ENCODE measurements around the gene KRTAP10-8. TPM values are rescaled to one million over a fixed set of nuclear protein-coding genes. Genes with fewer than 3 reads are reported as not detected.
"Not testable (repeated sequence)": the region's sequence is repeated elsewhere in the genome, so short reads cannot be mapped to it uniquely, and the experiment has no call there.

The KRTAP10-8 gene
- total RNA-seq, 1 donor from 2014 or later: not detected

DNA sequence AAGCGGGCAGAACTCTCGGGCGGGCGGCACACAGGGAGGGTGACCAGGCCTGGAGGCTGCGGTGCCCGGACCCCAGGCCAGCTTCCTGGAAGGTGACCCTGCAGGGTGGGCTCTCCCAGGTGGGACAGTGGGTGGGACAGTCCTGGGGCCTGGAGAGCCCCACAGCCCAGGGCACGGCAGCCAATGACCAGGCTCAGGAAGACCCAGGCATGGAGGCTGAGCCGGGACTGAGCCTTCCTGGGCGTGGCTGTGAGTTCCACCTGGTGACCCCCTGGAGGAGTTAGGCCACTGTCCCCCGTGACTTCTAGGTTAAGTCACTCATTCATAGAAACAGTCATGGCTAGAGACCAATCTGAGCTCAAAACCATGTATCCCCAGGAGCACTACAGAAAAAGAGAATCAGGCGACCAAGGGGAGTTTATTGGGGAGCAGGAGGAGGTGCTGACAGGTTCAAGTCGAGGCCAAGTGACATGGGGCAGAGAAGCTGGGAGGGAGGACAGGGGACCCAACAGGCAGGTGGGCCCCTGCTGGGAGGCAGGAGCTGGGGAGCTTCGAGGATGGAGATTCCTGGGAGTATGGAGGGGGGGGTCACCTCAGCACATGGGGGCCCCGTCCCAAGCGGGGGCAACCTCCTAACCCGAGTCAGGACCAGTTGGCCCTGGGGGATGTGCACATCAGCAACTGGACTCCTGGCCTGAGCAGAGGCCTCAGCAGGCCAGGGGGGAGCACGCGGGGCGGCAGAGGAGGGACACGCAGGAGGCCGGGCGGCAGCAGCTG is 32.6 kb upstream of the KRTAP10-8 start:
- H3K4me3 Mint-ChIP-seq (ENCODE audit: unreplicated experiment): no peak overlapping the region
- H3K36me3 Mint-ChIP-seq (ENCODE audit: low read depth, unreplicated experiment): peaks cover 3% of the 10 kb centered on the region
- TF ChIP-seq, protein P1, sequence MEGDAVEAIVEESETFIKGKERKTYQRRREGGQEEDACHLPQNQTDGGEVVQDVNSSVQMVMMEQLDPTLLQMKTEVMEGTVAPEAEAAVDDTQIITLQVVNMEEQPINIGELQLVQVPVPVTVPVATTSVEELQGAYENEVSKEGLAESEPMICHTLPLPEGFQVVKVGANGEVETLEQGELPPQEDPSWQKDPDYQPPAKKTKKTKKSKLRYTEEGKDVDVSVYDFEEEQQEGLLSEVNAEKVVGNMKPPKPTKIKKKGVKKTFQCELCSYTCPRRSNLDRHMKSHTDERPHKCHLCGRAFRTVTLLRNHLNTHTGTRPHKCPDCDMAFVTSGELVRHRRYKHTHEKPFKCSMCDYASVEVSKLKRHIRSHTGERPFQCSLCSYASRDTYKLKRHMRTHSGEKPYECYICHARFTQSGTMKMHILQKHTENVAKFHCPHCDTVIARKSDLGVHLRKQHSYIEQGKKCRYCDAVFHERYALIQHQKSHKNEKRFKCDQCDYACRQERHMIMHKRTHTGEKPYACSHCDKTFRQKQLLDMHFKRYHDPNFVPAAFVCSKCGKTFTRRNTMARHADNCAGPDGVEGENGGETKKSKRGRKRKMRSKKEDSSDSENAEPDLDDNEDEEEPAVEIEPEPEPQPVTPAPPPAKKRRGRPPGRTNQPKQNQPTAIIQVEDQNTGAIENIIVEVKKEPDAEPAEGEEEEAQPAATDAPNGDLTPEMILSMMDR (IDR thresholded peaks at IDR 0.05; ENCODE audit: unreplicated experiment): no peak
- peaks cover 4% of the 10 kb centered on the region for H3K4me1 Mint-ChIP-seq (ENCODE audit: unreplicated experiment)
- no peak overlapping the region for H3K27ac Mint-ChIP-seq (ENCODE audit: unreplicated experiment)
- no peaks in the 10 kb centered on the region for H3K9me3 Mint-ChIP-seq (ENCODE audit: unreplicated experiment)
- peaks cover 11% of the 10 kb centered on the region for H3K27me3 Mint-ChIP-seq (ENCODE audit: unreplicated experiment)
- DNase-seq (ENCODE audit: low spot score): no peak

DNA sequence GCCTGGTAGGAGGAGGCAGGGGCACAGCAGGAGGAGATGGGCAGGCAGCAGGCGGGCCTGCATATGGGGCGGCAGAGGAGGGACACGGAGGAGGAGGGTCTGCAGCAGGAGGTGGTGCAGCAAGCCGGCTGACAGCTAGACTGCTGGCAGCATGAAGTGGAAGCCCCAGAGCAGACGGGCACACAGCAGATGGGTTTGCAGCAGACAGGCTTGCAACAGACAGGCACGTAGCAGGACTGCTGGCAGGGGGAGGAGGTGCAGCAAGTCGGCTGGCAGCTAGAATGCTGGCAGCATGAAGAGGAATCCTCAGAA is 32.1 kb upstream of the KRTAP10-8 start:
- Mint-ChIP-seq H3K4me1 (ENCODE audit: unreplicated experiment) (peaks cover 4% of the 10 kb centered on the region), H3K4me3 (ENCODE audit: unreplicated experiment) (no peak overlapping the region), H3K27ac (ENCODE audit: unreplicated experiment) (no peak overlapping the region), H3K27me3 (ENCODE audit: unreplicated experiment) (peaks cover 10% of the 10 kb centered on the region), H3K36me3 (ENCODE audit: low read depth, unreplicated experiment) (peaks cover 3% of the 10 kb centered on the region), H3K9me3 (ENCODE audit: unreplicated experiment) (no peaks in the 10 kb centered on the region)
- no peak for DNase-seq (ENCODE audit: low spot score)
- TF ChIP-seq, protein P1 (IDR thresholded peaks at IDR 0.05; ENCODE audit: unreplicated experiment): no peak

DNA sequence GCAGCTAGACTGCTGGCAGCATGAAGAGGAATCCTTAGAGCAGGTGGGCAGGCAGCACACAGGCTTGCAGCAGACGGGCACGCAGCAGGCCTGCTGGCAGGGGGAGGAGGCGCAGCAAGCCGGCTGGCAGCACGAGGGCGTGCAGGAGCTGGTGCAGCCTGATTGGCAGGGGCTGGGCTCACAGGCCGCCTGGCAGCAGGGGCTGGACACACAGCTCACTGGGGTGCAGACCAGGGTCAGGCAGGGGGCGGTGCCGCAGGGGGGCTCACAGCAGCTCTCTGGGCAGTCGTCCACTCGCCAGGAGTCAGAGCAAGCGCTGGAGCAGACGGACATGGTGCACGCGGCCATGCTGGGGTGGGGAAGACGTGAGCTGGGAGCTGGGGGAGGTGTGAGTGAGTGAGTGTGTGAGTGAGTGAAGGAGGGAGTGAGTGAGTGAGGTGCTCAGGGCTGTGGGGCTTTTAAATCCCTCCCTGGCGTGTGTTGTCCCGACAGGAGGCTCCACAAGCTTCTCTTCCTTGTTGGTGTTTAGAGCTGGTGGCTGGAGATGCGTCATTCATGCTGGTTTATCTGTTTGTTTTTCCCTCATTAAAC is 31.6 kb upstream of the KRTAP10-8 start, which contains the start of gene KRTAP10-5:
KRTAP10-5 (minus strand) TSS at position 374 of the 591 bp plus-strand sequence; CDS start at position 348, 26 bp downstream.
- not testable (repeated sequence) for H3K9me3 Mint-ChIP-seq (ENCODE audit: unreplicated experiment); H3K27ac Mint-ChIP-seq (ENCODE audit: unreplicated experiment); H3K27me3 Mint-ChIP-seq (ENCODE audit: unreplicated experiment); H3K4me1 Mint-ChIP-seq (ENCODE audit: unreplicated experiment); DNase-seq (ENCODE audit: low spot score); H3K36me3 Mint-ChIP-seq (ENCODE audit: low read depth, unreplicated experiment); H3K4me3 Mint-ChIP-seq (ENCODE audit: unreplicated experiment)

DNA sequence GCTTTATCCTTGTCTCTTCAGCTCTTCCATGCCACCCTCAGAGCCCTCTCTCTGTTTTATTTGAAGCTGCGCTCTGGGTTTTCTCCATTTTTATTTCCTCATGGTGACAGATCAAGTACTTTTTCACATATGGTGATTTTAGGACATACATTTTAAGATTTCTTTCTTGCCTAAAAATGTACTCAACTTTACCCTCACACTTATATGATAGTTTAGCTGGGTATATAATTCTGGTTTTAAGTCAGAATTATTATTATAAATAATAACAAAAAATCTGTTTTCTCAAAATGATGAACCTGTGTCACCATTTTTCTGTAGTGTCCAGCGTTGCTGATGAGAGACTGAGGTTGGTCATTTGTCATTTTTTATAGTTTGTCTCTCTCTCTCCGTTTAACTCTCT is 30.7 kb upstream of the KRTAP10-8 start:
- Mint-ChIP-seq H3K36me3 (ENCODE audit: low read depth, unreplicated experiment) (no peaks in the 10 kb centered on the region), H3K27me3 (ENCODE audit: unreplicated experiment) (peaks cover 4% of the 10 kb centered on the region), H3K27ac (ENCODE audit: unreplicated experiment) (no peak overlapping the region), H3K9me3 (ENCODE audit: unreplicated experiment) (no peaks in the 10 kb centered on the region), H3K4me3 (ENCODE audit: unreplicated experiment) (no peak overlapping the region), H3K4me1 (ENCODE audit: unreplicated experiment) (no peaks in the 10 kb centered on the region)
- TF ChIP-seq, protein P1 (IDR thresholded peaks at IDR 0.05; ENCODE audit: unreplicated experiment): no peak
- no peak for DNase-seq (ENCODE audit: low spot score)

DNA sequence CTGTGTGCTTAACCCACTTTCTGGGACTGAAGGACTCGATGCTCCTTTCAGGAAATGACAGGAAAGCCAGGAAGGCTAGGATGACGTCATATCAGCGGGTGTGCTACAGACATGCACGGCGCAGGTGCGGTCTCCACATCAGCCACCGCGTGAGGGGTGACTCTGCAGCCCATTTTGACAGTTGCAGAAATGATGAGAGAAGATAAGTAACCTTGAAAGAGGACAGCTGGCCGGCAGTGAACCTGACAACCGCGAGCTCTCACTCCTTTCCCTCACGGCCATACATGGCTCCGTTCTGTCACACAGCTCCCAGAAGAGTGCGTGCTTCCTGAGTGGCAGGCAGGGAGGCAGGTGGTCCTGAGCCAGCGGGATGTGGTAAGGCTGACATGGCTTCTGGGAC is 29.8 kb upstream of the KRTAP10-8 start:
- peaks cover 6% of the 10 kb centered on the region for H3K27me3 Mint-ChIP-seq (ENCODE audit: unreplicated experiment)
- peaks cover 4% of the 10 kb centered on the region for H3K36me3 Mint-ChIP-seq (ENCODE audit: low read depth, unreplicated experiment)
- no peaks in the 10 kb centered on the region for H3K9me3 Mint-ChIP-seq (ENCODE audit: unreplicated experiment)
- DNase-seq (ENCODE audit: low spot score): no peak
- H3K4me1 Mint-ChIP-seq (ENCODE audit: unreplicated experiment): no peaks in the 10 kb centered on the region
- no peak overlapping the region for H3K27ac Mint-ChIP-seq (ENCODE audit: unreplicated experiment)
- TF ChIP-seq, protein P1 (IDR thresholded peaks at IDR 0.05; ENCODE audit: unreplicated experiment): no peak
- H3K4me3 Mint-ChIP-seq (ENCODE audit: unreplicated experiment): no peak overlapping the region
